Gastrocnemius medialis (tissue), 4 donors: ENCODE results near the gene PRR33.

Experiments used
- CTCF ChIP-seq, 5 experiments: fragments of 450-650 bp in 3 of 5; fragments of 200-600 bp in 2 of 5; sonication (generic) in 2 of 5; IDR thresholded peaks in 4 of 5; conservative IDR thresholded peaks in 1 of 5; 1 replicate in 4 of 5; 2 replicates in 1 of 5; pipeline ENCODE4 v1.5.1; 2016 to 2019; ENCODE audit warnings: antibody characterized with exemption in 5 of 5, mild to moderate bottlenecking in 3 of 5, moderate library complexity in 3 of 5
- POLR2A ChIP-seq, 2 donors: fragments of 450-650 bp; IDR thresholded peaks; one replicate each; pipeline ENCODE4 v1.6.1; 2017; ENCODE audit warnings: antibody characterized with exemption in 2 of 2, mild to moderate bottlenecking in 2 of 2, moderate library complexity in 2 of 2

GRCh38 chr11:1889224-1889930, 2.3 kb downstream of the PRR33 start:
- TF ChIP-seq CTCF (IDR thresholded peaks at IDR 0.05 in 4 of 5, conservative IDR thresholded peaks at IDR 0.05 in 1 of 5), result no peak
- TF ChIP-seq POLR2A (IDR thresholded peaks at IDR 0.05), result no peak
